UCSD-AML1 (cell line): ENCODE data around the gene RPS15.
"Not testable (repeated sequence)": the region's sequence is repeated elsewhere in the genome, so short reads cannot be mapped to it uniquely, and the experiment has no call there.

Experiments used
- DNase-seq: peaks from one replicate; lab custom pipeline; 2025; ENCODE audit not compliant: unreplicated experiment; lab: John Stamatoyannopoulos, UW

RPS15 gene

DNA sequence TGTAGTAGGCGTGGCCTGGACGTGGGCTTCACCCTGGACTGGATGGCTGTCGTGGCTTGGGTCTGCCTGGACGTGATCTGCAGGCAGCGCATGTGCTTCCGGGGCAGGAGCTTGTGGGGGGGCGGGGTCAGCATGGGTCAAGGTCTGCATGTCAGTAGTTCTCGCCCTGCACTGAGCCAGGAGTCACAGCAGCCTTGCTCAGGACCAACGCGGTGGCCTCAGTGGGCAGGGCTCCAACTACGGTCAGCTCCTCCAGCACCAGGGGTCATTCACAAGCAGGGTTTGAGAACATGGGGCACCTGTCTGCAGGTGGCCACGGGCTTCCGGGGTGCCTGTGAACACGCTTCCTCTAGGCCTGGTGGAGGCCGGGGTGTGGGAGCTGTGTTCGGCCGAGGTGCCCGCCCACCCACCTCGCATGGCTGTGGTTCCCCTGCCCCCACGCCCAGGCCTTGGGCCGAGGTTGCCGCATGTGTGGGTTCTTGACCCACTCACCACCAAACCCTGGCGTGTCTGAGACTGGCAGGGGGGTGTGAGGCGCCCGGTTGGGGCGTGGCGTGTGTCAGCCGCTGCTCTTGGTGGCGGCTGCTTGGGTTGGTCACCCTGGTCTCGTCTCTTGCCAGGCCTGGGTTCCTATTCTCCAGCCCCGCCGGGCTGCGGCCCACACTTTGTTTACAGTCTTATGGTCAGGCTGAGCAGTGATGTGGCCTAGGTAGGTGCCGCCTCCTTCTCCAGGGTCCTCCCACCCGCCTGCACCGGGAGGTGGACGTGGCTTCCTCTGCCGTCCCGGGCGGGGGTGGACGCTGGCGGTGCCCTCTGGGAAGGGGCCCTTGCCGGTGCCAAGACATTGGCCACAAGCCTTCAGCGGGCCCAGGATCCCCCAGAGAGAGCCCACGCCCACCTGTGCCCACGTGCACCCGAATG lies 4.8 kb upstream of the RPS15 start:
- no peak for DNase-seq

DNA sequence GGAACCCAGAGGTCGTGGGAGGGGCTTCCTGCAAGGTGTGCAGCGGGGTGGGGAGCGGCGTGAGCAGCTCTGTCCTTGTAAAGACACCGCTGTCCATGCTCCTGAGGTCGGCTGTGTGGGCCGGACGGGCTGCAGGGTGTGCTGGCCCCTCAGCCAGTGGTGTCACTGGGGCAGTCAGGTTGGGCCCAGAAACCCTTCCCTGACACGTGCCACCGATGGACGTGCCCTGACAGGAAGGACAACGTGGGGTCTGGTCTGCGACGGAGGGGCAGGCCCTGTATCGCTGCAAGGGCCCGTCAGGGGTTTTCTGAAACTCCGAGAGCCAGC lies 4.2 kb upstream of the RPS15 start:
- no peak for DNase-seq

DNA sequence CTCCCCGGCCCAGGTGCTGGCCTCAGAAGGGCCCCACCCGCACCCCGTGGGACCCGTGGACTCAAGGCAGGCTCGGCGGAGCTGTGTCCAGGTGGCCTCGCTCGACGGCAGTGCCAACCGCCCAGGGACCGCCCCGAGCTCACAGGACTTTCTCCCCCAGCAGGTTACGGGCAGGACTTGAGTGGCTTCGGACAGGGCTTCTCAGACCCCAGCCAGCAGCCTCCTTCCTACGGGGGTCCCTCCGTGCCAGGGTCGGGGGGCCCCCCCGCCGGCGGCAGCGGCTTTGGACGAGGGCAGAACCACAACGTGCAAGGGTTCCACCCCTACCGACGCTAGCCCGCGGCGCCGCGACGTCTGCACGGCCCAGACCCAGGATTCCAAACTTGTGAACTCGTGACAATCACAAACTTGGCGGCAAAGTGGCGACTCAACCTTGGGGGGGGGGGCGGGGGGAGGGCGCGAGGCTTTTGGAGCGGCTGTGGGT lies 3.6 kb upstream of the RPS15 start:
- DNase-seq, result no peak

DNA sequence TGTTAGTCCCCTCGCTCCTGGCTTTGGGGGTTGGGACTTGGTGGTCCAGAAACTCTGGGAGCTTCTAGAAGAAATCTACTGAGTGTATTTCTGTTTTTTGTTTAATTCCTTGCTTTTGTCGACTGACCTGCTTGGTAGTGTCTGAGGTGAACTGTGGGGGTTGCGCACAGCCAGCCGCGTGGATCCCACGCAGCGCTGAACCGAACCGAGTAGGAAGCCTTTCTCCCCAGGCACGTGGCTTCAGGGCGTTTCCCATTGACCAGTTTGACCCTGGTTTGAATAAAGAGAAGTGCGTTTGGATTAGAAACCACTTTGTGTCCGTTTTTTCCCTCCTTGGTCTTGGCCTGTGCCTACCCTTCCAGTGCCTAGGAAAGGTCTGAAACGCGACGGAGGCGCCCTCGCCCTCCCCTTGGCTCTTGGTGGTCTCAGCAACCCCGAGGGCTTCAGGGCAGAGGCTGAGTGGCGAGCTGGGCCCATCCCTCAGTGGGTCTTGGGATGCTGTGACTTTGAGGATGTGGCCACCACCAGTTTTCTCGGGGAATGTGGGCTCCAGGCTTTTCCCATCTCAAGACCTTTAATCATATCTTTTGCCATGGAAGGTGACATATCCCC lies 2.7 kb upstream of the RPS15 start:
- no peak for DNase-seq

DNA sequence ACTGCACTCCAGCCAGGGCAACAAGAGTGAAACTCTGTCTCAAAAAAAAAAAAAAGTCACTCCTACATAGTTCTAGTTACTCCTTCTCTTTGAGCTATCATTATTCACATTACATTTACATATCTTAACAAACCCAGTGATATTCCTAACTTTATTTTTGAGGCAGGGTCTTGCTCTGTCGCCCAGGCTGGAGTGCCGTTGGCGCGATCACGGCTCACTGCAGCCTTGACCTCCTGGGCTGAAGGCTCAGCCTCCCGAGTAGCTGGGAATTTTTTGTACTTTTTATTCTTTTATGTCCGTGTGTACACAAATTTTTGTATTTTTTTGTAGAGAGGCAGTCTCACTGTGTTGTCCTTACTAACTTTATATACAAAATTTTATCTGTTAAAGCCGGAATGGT lies 587 bp upstream of the RPS15 start:
- DNase-seq, result no peak

DNA sequence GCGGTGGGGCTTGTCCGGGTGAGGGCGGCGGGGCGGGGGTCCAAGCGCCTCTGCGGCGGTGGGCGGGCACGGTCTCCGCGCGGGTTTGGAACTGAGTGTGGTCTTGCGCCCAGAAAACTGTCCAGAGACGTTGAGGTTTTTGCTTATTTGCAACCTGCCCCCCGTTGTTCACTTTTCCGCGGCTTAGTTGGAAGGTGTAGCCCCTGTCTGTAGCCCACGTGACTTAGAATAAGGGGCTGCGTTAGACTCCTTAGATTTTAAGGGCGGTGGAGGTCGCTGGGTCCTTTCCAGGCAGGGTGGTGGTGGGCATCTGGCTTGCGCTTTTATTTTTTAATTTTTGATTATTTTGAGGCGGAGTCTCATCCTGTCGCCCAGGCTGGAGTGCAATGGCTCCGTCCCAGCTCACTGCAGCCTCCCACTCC lies 748 bp downstream of the RPS15 start:
- no peak for DNase-seq

DNA sequence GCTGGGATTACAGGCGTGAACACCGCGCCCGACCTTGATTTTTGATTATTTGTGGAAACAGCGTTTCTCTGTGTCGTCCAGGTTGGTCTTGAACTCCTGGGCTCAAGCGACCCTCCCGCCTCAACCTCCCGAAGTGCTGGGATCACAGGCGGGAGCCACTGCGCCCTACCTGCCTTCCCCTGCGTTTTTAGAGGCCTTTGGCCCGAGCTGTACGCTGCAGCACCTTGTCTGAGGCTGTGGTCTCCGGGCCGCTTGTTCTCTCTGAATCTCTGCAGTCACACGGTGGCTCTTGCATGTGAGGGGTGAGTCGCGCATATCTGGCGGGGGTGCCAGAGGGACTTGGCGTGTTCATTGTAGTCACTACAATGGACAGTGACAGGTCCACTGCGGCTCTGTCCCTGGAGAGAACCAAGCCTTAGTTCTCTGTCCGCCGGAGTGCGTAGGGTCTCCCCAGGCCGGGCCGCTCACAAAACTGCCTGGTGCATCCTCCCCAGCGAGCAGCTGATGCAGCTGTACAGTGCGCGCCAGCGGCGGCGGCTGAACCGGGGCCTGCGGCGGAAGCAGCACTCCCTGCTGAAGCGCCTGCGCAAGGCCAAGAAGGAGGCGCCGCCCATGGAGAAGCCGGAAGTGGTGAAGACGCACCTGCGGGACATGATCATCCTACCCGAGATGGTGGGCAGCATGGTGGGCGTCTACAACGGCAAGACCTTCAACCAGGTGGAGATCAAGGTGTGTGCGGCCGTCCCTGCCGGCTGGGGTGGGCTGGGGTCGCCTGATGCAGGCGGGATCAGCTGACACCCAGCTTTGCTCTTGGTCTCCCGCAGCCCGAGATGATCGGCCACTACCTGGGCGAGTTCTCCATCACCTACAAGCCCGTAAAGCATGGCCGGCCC lies 1.6 kb downstream of the RPS15 start:
- not testable (repeated sequence) for DNase-seq

DNA sequence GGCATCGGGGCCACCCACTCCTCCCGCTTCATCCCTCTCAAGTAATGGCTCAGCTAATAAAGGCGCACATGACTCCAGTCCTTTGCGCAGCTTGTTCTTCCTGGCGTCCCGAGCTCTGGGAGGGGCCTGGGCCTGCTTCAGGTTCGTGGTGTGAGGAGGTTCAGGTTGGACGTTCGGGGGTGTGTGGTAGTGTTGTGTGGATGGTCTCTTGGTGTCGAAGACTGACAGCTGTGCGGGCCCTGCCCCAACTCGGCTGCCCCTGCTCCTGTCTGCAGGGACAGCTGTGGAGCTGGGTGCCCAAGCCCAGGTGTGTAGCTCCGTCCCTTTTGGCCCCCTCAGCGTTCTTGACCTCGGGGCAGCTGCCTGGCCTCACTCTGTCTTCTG lies 2.2 kb downstream of the RPS15 start:
- DNase-seq, result no peak

DNA sequence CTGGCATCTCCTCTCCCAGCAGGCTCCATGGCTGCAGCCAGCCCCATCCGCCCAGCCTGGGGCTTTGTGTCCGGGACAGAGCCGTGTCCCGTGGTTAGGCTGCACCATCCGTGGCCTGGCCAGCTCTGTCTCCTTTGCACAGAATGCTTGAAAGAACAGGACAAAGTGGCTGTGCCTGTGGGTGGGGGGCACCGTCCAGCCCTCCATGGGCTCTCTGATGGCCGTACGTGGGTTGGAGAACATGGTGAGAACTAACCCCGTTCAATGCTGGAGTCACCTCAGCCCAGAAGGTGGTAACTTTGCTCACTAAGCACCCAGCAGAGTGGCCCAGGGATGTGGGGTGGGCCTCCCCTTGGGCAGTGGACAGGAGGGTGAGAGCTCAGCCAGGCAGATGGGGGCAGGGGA lies 2.8 kb downstream of the RPS15 start:
- no peak for DNase-seq

DNA sequence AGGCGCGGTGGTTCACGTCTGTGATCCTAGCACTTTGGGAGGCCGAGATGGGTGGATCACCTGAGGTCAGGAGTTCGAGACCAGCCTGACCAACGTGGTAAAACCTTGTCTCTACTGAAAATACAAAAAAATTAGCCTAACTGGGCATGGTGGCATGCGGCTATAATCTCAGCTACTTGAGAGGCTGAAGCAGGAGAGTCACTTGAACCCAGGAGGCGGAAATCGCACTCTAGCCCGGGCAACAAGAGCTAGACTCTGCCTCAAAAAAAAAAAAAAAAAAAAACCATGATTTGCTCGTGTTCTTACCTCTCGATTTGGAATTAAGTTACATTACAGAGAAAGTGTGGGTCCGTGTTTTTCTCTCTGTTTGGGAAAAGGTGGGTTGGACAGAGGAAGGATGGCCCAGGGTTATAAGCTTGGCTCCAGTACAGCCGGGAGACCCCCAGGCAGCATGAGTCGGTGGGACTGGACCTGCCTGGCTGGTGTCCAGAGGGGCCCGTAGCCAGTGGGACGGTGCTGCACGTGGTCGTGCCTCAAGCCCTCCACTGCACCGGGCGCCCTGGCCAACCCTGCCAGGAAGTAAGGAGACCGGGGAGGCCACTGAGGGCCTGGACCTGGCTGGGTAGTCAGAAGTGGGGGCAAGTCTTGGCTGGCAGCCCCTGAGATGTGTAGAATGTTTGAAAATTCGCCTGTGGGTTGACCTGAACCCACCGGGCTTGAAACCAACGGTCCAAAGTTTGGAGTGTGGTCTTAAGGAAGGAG lies 3.7 kb downstream of the RPS15 start:
- no peak for DNase-seq

DNA sequence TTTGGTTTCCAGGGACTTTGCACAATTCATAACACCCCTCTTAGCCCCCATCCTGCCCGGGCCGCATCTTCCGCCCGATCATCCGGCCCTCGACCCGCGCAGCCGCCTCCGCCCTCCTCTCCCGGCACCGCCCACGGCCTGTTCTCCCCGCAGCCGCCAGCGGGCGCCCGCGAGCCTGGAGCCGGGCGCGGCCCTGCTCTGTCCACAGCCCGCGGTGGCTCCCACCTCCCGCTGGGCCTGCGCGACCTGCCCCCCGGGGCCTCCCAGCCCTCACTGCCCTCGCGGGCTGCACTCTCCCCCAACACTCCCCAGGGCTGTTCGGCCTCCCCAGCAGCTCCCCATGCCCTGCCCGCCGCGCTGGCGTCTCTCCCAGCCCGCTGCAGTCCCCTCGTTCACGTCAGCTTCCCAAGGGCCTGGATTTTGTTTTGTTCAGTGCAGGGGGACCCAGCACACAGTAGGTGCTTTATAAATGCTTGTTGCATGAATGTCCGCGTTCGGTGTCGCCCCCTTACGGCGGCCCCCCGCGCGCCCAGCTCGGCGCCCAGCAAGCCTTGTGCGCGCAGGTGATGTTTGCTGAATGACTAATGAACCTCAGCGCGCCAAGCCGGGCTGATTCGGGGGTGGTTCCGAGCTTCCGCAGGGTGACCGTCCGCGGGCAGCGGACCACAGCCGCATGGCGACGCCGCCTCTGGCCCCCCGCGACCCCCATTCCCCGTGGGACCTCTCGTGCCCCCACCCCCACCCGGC lies 7.2 kb downstream of the RPS15 start:
- peak; percentile 79 for DNase-seq

DNA sequence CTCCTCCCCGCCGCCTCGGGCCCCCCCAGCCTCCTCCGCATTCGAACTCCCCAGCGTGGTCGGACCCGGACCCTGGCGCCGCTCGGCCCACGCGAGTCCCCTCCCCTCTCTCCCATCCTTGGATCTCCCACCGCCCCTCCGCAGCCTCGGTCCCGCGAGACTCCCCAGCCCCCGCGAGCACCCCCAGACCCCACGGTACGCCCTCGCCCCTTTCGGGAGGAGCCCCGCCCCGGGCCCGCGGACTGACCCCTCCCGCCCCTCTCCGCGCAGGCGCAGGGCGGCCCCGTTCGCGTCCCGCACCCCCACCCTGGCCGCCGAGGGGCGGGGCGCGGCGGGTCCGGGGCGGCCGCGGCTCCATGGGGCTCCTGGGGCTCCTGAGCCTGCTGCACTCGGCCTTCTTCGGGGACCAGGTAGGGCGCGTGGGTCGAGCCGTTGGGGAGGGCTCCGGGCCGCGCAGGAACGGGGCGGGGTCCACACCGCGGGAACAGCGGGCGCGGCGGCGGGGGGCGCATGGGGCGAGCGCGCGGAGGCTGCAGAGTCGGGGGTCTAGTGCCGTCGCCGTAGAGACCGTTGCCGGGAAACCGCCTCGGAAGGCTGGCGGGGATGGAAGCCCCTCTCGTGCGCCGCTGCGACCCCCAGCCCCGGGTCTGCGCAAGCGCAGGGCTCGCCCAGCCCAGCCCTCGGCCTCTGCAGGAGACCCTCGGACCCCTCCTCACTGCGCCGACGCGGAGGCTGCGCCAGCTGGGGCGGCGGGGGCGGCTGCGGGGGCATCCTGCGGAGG lies 7.9 kb downstream of the RPS15 start:
- DNase-seq, result no peak

DNA sequence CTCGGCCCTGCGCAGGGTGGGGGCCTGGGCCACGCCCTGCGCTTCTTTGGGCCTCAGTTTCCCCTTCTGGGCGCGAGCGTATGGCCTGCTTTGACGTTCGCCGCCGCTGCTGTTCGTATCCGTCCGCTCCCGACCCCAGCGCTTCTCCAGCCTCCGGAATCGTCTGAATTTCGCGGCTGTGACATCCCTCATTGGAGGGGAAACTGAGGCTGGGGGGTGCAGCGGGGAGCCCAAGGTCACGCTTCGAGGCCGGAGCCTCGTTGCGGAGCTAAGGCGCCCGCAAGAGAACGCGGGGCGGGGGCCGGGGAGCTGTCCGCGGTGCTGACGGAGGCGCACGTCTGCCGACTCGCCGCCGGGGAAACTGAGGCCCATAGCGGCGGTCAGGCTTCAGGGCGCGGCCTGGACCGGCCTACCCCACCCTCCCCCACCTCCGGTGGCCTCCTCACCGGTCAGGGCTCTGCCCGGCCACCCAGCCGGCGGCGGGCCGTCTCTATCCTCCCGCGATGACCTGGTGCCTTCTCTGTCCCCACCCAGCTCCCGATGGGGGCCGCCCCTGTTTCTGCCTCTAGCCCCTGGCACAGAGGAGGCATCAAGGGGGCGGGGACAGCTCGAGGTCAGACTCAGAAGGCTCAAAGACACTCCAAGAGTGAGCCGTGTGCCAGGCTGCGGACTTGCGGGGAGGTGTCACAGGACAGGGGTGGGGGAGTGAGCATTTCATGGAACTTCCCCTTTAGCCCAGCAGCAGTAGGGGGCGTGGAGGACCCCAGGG lies 8.7 kb downstream of the RPS15 start:
- no peak for DNase-seq

DNA sequence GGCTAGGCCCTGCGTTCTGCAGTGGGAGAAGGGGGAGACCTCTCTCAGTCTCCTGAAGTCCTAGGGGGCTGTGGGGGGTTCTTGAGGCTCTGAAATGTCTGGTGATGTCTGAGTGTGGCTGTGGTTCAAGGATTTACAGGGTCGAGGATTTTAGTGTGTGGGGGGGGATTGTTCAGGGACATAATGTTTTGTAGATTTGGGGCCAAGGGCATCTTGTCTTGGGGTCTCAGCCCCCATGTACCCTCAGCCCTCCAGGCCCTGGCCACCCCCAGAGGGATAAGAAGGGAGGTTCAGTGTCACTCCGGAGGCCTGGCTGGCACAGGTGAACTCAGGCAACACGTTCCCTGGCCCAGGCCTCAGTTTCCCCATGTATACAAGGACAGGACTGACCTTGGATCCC lies 9.3 kb downstream of the RPS15 start:
- no peak for DNase-seq

DNA sequence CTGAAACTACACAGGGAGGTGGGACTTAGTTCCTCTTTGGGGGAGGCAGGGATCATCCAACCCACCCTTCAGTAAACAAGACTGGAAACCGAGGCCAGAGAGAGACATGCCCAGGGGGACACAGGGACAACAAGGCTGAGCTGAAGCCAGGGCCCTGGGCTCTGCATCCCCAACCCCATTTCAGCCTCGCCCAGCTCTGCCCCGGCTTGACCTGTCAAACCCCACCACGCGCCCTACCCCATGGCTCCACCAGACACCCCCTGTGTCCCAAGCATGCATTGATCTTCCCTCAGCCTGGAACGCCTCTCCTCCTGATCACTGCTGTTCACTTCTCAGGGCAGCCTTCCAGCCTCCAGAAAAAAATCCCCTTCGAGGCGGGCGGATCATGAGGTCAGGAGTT lies 9.7 kb downstream of the RPS15 start:
- no peak for DNase-seq

DNA sequence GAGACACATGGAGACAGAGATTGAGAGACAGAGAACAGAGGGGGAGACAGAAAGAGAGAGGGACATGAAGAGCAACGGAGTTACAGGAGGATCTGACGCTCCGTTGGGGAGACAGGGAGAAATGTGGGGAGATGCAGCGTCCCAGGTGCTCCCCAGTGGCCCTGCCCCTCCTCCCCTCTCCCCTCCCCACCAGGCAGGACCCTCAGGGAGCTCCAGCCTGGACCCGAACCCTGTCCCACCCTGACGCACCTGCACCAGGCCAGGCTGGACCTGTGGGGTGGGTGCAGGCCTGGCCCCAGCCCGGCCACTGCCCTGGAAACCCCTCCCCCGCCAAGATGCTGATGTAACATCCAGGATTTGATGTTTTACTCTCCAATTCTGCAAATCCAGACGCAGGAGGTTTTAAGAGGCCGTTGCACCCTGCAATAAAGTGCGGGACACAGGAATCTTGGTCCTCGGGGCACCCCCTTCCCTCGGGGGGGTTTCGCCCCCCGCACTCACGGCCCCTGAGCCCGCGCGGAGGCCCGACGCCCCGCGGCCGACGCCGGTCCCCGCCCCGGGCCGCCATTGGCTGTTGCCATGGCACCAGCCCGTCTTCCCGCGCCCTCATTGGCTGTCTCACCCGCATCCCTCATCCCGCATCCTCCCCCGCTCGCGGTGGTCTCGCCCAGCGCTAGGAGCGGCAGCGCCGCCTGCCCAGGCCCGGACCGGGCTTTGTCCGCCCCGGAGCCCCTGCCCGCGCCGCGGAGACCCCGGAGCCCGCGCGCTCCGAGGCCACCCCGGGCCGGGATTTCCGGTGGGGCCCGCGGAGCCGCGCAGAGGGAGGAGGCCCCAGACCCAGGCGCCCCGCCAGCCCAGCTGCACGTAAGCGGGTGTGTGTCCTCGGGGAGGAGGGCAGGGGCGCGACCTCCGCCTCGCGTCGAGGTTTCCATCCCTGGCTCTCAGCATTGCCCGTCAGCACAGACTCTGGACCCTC lies 11.6 kb downstream of the RPS15 start, which contains the start of gene APC2:
TSS of gene APC2 (plus strand) at position 655 of the 976 bp plus-strand sequence. CDS start 2,881 bp downstream, outside the sequence.
- no peak for DNase-seq
